K562 (cell line): ENCODE results near the gene IL10. TPM values are rescaled to one million over a fixed set of nuclear protein-coding genes. Genes with fewer than 3 reads are reported as not detected.

Experiments
- ATAC-seq: fragments of 200-7000 bp; cut with Tn5 transposase; 3 replicates; pipeline ENCODE4 v1.9.1; 2020; ENCODE audit warnings: moderate library complexity
- BruUV-seq: library from RNA; stranded (reverse); fragments of 400-500 nt; replicated peaks from 2 replicates; lab custom pipeline; 2021; lab: Mats Ljungman, UMichigan
- CTCF ChIA-PET: fragments of 300-600 bp; formaldehyde crosslinking; extraction: SDS; loops from one replicate; lab custom pipeline; 2021; ENCODE audit warnings: low intra/inter-chr PET ratio; lab: Yijun Ruan, JAX
- POLR2A ChIA-PET: fragments of 300-600, 350-650 bp; sonication (Branson Sonifier 250); formaldehyde crosslinking; extraction: SDS; loops from one replicate; lab custom pipeline; 2021; ENCODE audit warnings: antibody characterized with exemption, inconsistent platforms; lab: Yijun Ruan, JAX
- DNase-seq, 4 experiments: peaks; one replicate each; pipeline versions ENCODE4 v3.0.0 to v3.0.0-alpha.2; 2011 to 2018; ENCODE audit warnings: low spot score in 3 of 4, mixed read lengths in 3 of 4; ENCODE audit errors: extremely low read depth in 1 of 4
- FAIRE-seq: peaks from 2 replicates; lab custom pipeline; 2011; peaks lifted over from hg19 to GRCh38; lab: Jason Lieb, UNC
- H2AFZ ChIP-seq: 2 replicates; pipeline ENCODE4 v1.6.0; 2011; ENCODE audit warnings: low read depth, low read length, control low read depth, inconsistent platforms
- H3K27ac ChIP-seq: fragments of 200-600 bp; 3 replicates; pipeline ENCODE4 v1.8.0; 2011; ENCODE audit warnings: low read depth, mild to moderate bottlenecking, control low read depth, inconsistent platforms, low read length, moderate library complexity, mixed read lengths; ENCODE audit errors: extremely low read depth
- H3K27me3 ChIP-seq, 2 experiments: fragments of 300-600 bp in 1 of 2; 2 replicates in 1 of 2; 3 replicates in 1 of 2; pipeline versions ENCODE4 v1.6.0 to v1.8.0; 2011; ENCODE audit warnings: inconsistent platforms in 2 of 2, low read length in 2 of 2, mild to moderate bottlenecking in 1 of 2, mixed read lengths in 1 of 2, moderate library complexity in 1 of 2; ENCODE audit not compliant: control insufficient read depth in 2 of 2, insufficient read depth in 2 of 2
- H3K36me3 ChIP-seq: fragments of 300-600 bp; 3 replicates; pipeline ENCODE4 v1.8.0; 2011; ENCODE audit warnings: mild to moderate bottlenecking, low read length, inconsistent platforms; ENCODE audit not compliant: control insufficient read depth, insufficient read depth
- H3K4me1 ChIP-seq, 2 experiments: fragments of 200-600 bp in 1 of 2; replicated peaks in 1 of 2; 2 replicates in 1 of 2; 3 replicates in 1 of 2; pipeline versions ENCODE4 v1.5.1 to v1.8.0; 2011; ENCODE audit warnings: inconsistent platforms in 2 of 2, low read length in 2 of 2, mild to moderate bottlenecking in 1 of 2, mixed read lengths in 1 of 2, moderate library complexity in 1 of 2; ENCODE audit not compliant: control insufficient read depth in 2 of 2, insufficient read depth in 2 of 2
- H3K4me2 ChIP-seq: 2 replicates; pipeline ENCODE4 v1.6.1; 2011; ENCODE audit warnings: low read length, control low read depth, inconsistent platforms, mixed read lengths; ENCODE audit not compliant: insufficient read depth
- H3K4me3 ChIP-seq: fragments of 200-600 bp; sonication (generic), shearing (Covaris generic); 2 replicates; pipeline ENCODE4 v1.5.1; 2016; ENCODE audit warnings: control low read depth, inconsistent platforms
- H3K79me2 ChIP-seq: fragments of 200-600 bp; 3 replicates; pipeline ENCODE4 v1.8.0; 2011; ENCODE audit warnings: low read length, inconsistent platforms; ENCODE audit not compliant: control insufficient read depth, insufficient read depth
- H3K9ac ChIP-seq, 2 experiments: 2 replicates each; pipeline versions ENCODE4 v1.6.0 to v1.6.1; 2011; ENCODE audit warnings: low read depth in 2 of 2, low read length in 2 of 2, control low read depth in 1 of 2, inconsistent platforms in 1 of 2, mild to moderate bottlenecking in 1 of 2, mixed read lengths in 1 of 2; ENCODE audit not compliant: insufficient read depth in 1 of 2
- H3K9me1 ChIP-seq: one replicate; pipeline ENCODE4 v1.6.0; 2011; ENCODE audit warnings: inconsistent platforms, mild to moderate bottlenecking, low read length, moderate library complexity; ENCODE audit not compliant: control insufficient read depth, insufficient read depth
- H3K9me3 ChIP-seq: replicated peaks from 2 replicates; pipeline ENCODE4 v1.5.1; 2011; ENCODE audit warnings: low read depth, low read length, inconsistent platforms; ENCODE audit not compliant: control insufficient read depth, insufficient read depth
- H4K20me1 ChIP-seq: replicated peaks from 2 replicates; pipeline ENCODE4 v1.6.1; 2011; ENCODE audit warnings: low read length, inconsistent platforms, mixed read lengths; ENCODE audit not compliant: control insufficient read depth, insufficient read depth
- ARID1B ChIP-seq: fragments of 450-650 bp; IDR thresholded peaks from 2 replicates; pipeline ENCODE4 v1.6.1; 2016; ENCODE audit warnings: antibody characterized with exemption, mild to moderate bottlenecking, inconsistent platforms
- C11orf30 ChIP-seq: fragments of 450-650 bp; IDR thresholded peaks from 2 replicates; pipeline ENCODE4 v1.6.1; 2016; ENCODE audit warnings: low read depth, mild to moderate bottlenecking
- CAMTA2 ChIP-seq: fragments of 250-450 bp; sonication (Bioruptor Pico); conservative IDR thresholded peaks from 2 replicates; pipeline ENCODE4 v1.5.1; 2022
- CBX3 ChIP-seq, 2 experiments: IDR thresholded peaks; 1 replicate in 1 of 2; 2 replicates in 1 of 2; pipeline ENCODE4 v1.6.1; 2012; ENCODE audit warnings: inconsistent platforms in 2 of 2, low read length in 2 of 2, borderline replicate concordance in 1 of 2, control low read depth in 1 of 2
- CC2D1A ChIP-seq: fragments of 450-650 bp; IDR thresholded peaks from 2 replicates; pipeline ENCODE4 v1.6.1; 2017; ENCODE audit warnings: mild to moderate bottlenecking
- ETV1 ChIP-seq: fragments of 450-650 bp; conservative IDR thresholded peaks from 2 replicates; pipeline ENCODE4 v1.6.1; 2016; ENCODE audit warnings: missing genetic modification characterization, control low read depth, low read depth, missing compliant biosample characterization
- MCM3 ChIP-seq: fragments of 450-650 bp; IDR thresholded peaks from 2 replicates; pipeline ENCODE4 v1.6.1; 2016
- NONO ChIP-seq, 2 experiments: fragments of 200-400 bp in 1 of 2; fragments of 450-650 bp in 1 of 2; formaldehyde crosslinking in 1 of 2; IDR thresholded peaks; 2 replicates each; pipeline ENCODE4 v1.6.1; 2017; ENCODE audit warnings: low read depth in 2 of 2, mild to moderate bottlenecking in 2 of 2, moderate library complexity in 2 of 2, low read length in 1 of 2
- RUNX1 ChIP-seq: sonication (generic); IDR thresholded peaks from 2 replicates; pipeline ENCODE4 v1.6.1; 2016; ENCODE audit warnings: antibody characterized with exemption, low read depth
- SOX6 ChIP-seq: fragments of 450-650 bp; IDR thresholded peaks from 2 replicates; pipeline ENCODE4 v1.6.1; 2014; ENCODE audit warnings: mild to moderate bottlenecking
- XRCC5 ChIP-seq: fragments of 200-400 bp; formaldehyde crosslinking; IDR thresholded peaks from 2 replicates; pipeline ENCODE4 v1.6.1; 2017; ENCODE audit warnings: low read depth, mild to moderate bottlenecking, low read length
- ZNF766 ChIP-seq: fragments of 200-800 bp; sonication (Bioruptor generic); conservative IDR thresholded peaks from 2 replicates; pipeline ENCODE4 v1.6.1; 2016; ENCODE audit warnings: missing genetic modification characterization, missing compliant biosample characterization
- WGBS: fragments of 100-300 bp; shearing (Covaris generic); methylation state at CpG from one replicate; pipeline ENCODE4 v1.1.6; 2016; ENCODE audit warnings: low coverage, mixed read lengths; ENCODE audit not compliant: insufficient coverage; ENCODE audit errors: missing lambda C conversion rate; 5-methylcytosine and 5-hydroxymethylcytosine counted together
- in situ Hi-C: fragments of 300-500 bp; cut with MboI; formaldehyde crosslinking; loops from 4 replicates; pipeline ENCODE4 v1.15.0; 2018; ENCODE audit warnings: inconsistent platforms, mixed read lengths
- intact Hi-C: fragments of 100-400 bp; cut with micrococcal nuclease; formaldehyde crosslinking; loops from 2 replicates; pipeline ENCODE4 v1.14.2; 2022
- polyA plus RNA-seq, 8 experiments: library from polyadenylated mRNA; depleted of rRNA in 4 of 8; stranded (reverse) in 5 of 8; unstranded in 3 of 8; fragments of >200 nt; fragmentation: Nextera tagmentation in 2 of 8; fragmentation: Illumina TruSeq in 1 of 8; extraction: Ambion mirVana in 2 of 8; extraction: Trizol in 1 of 8; gene quantifications; 2 replicates each; pipeline versions ENCODE4 v1.2.1 to v1.2.3, GENCODE V29; 2011 to 2014; ENCODE audit warnings: inconsistent platforms in 1 of 8, missing spikeins in 1 of 8
- total RNA-seq, 7 experiments: library from RNA; depleted of rRNA in 6 of 7; stranded (reverse); fragments of >200 nt in 6 of 7; fragmentation: Illumina TruSeq in 2 of 7; extraction: Trizol in 2 of 7; gene quantifications; 2 replicates each; pipeline versions ENCODE4 v1.2.1 to v1.2.3, GENCODE V29; 2011 to 2021; ENCODE audit warnings: low replicate concordance in 1 of 7

IL10 gene
- total and polyA plus RNA-seq, 9 of the 15 experiments (the other 6 are each of a cell fraction or from before 2014, with no cell fraction given), result 0.29 TPM; not detected in 8

- no peaks in the 10 kb centered on the region for H3K79me2 ChIP-seq
- BruUV-seq, result no TSS peak
- H3K36me3 ChIP-seq, result no peaks in the 10 kb centered on the region
- H3K27me3 ChIP-seq, result peaks cover 60 to 65% of the 10 kb centered on the region in 2 experiments
- no peak for ATAC-seq
- no peaks in the 10 kb centered on the region for H3K9me1 ChIP-seq
- H3K4me2 ChIP-seq, result no peak overlapping the region
- CTCF ChIA-PET, result no interaction called here
- H3K27ac ChIP-seq, result no peak overlapping the region
- H4K20me1 ChIP-seq, result no peaks in the 10 kb centered on the region
- DNase-seq, result no peak
- POLR2A ChIA-PET, result no interaction called here
- in situ Hi-C loops, result no loop called here
- H3K4me3 ChIP-seq, result no peak overlapping the region
- H3K9me3 ChIP-seq, result no peaks in the 10 kb centered on the region
- WGBS, result 2% methylated on average over 5 of the region's 5 CpGs
- H3K4me1 ChIP-seq, result no peaks in the 10 kb centered on the region
- no peak overlapping the region for H3K9ac ChIP-seq
- intact Hi-C loops, result no loop called here
- no peak for FAIRE-seq
- TF ChIP-seq ETV1 (tag) (no peak), NONO (IDR thresholded peaks at IDR 0.05; ENCODE audit: low read depth in 2 of 2, low read length in 1 of 2) (no peak), SOX6 (no peak), XRCC5 (no peak), ARID1B (no peak), CAMTA2 (CRISPR knock-in tag) (no peak), RUNX1 (no peak), CBX3 (IDR thresholded peaks at IDR 0.05; ENCODE audit: borderline replicate concordance in 1 of 2, low read length in 2 of 2) (no peak), CC2D1A (no peak), C11orf30 (no peak), ZNF766 (CRISPR knock-in tag) (no peak), MCM3 (no peak)
- H2AFZ ChIP-seq, result no peak overlapping the region
Measured at GRCh38 chr1:206787891-206788290, 15.6 kb upstream of the IL10 start.
